ENCODE measurements around the gene NTF4.
"Not testable (repeated sequence)": the region's sequence is repeated elsewhere in the genome, so short reads cannot be mapped to it uniquely, and the experiment has no call there.

Gene NTF4

GRCh38 chr19:49091391-49092038 is 26.9 kb upstream of the NTF4 start:
- DNase-seq (ENCODE audit: low read depth in 2 of 2) = no peak

- DNase-seq (ENCODE audit: low read depth in 2 of 2) = no peak
These were observed 21.7 kb upstream of the NTF4 start for GRCh38 chr19:49086296-49086695.

- DNase-seq (ENCODE audit: low read depth in 2 of 2) = no peak
These were observed 21.2 kb upstream of the NTF4 start for GRCh38 chr19:49085868-49086232.

GRCh38 chr19:49085020-49085867 is 20.6 kb upstream of the NTF4 start, which contains the start of gene SNRNP70:
SNRNP70 (plus strand) TSS chr19:49085451; CDS start chr19:49086415, 964 bp downstream.
- DNase-seq (ENCODE audit: low read depth in 2 of 2) = peak; percentile 98 to 99

- no peak for DNase-seq (ENCODE audit: low read depth in 2 of 2)
These were observed 19.8 kb upstream of the NTF4 start for GRCh38 chr19:49084206-49085019.

- no peak for DNase-seq (ENCODE audit: low read depth in 2 of 2)
These were observed 16.7 kb upstream of the NTF4 start for GRCh38 chr19:49081273-49081672.

DNA sequence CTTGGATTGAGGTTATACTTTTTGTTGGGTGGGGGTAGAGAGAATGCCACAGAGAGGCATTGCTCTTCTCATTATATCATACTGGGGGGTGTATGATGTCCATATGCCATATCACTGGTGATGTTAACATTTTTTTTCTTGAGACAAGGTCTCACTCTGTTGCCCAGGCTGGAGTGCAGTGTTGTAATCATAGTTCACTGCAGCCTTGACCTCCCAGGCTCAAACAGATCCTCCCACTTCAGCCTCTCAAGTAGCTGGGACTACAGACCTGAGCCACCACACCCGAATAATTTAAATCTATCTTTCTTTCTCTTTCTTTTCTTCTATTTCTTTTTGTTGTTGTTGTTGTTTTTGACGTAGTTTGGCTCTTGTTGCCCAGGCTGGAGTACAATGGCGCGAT is 15.8 kb upstream of the NTF4 start:
- no peak for DNase-seq (ENCODE audit: low read depth in 2 of 2)

DNA sequence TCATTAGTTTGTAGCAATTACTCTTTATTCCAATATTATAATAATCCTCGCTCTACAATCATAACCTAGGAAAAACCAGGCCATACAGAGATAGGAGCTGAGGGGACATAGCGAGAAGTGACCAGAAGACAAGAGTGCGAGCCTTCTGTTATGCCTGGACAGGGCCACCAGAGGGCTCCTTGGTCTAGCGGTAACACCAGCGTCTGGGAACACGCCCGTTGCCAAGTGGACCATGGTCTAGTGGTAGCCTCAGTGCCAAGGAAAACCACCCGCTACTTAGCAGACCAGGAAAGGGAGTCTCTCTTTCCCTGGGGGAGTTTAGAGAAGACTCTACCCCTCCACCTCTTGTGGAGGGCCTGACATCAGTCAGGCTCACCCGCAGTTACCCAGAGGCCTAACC is 10.3 kb upstream of the NTF4 start:
- DNase-seq (ENCODE audit: low read depth in 2 of 2) = not testable (repeated sequence)

GRCh38 chr19:49073514-49074378 is 9.1 kb upstream of the NTF4 start:
- no peak for DNase-seq (ENCODE audit: low read depth in 2 of 2)

GRCh38 chr19:49071860-49072547 is 7.4 kb upstream of the NTF4 start:
- DNase-seq (ENCODE audit: low read depth in 2 of 2) = no peak

DNA sequence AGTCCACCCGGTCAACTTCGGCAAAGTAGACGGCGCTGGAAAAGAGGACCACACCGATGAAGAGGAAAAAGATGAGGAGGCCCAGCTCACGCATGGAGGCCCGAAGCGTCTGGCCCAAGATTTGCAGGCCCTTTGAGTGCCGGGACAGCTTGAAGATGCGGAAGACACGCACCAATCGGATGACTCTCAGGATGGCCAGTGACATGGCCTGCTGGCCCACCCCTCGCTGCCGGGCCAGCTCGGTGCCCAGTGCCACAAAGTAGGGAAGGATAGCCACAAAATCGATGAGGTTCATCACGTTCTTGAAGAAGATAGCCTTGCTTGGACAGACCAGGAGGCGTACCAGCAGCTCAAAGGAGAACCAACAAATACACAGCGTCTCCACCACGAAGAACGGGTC is 5.8 kb upstream of the NTF4 start:
- no peak for DNase-seq (ENCODE audit: low read depth in 2 of 2)

GRCh38 chr19:49069026-49069425 is 4.4 kb upstream of the NTF4 start:
- DNase-seq (ENCODE audit: low read depth in 2 of 2) = no peak

GRCh38 chr19:49067554-49067953 is 2.9 kb upstream of the NTF4 start:
- DNase-seq (ENCODE audit: low read depth in 2 of 2) = no peak

DNA sequence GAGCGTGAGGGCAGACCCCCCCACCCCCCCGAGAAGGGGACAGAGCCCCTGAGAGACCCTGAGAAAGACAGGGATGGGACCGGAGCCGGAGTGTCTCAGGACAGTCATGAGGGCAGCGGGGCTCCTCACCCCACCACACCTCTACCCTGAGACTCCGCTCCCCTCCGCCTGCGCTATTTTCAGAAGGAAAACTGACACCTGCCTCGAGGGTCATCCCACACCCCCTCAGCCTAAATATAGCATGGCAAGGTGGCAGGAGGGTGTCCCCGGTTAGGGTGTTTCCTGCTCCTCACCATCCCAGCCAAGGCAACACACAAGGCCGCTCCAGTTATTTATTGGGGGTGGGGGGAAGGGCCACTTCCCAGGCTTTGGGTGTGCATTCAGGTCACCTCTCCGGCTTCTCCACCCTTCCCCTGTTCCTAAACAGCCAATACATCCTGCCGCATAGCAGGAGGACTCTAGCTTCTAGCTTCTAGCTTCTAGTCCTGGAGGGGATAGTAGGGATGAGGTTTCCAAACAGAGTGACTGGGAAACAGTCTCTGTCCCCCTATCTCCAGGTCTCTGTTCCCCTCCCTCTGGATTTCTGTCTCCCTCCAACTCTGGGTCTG is 1.4 kb upstream of the NTF4 start:
- no peak for DNase-seq (ENCODE audit: low read depth in 2 of 2)

DNA sequence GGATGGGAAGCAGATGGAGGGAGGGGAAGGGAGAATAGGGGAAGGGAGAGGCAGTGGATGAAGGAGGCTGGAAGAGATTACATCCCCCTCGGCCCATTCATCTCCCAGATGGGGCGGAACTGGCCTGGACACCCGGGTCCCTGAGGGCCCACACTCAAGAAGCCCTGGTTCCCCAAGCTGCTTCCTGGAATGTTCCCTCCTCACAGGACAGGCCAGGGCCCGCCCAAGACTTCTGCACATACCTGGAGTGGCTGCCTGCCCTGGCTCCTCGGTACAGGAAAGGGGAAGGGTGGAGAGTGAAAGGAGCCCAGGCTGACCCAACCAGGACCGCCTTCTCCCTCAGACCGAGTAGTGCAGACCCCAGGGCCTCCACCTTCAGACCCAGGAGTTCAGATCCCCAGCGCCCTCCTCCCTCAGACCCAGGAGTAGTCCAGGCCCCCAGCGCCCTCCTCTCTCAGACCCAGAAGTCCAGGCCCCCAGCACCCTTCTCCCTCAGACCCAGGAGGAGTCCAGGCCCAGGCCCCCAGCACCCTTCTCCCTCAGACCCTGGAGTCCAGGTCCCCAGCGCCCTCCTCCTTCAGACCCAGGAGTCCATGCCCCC is 489 bp downstream of the NTF4 start:
- DNase-seq (ENCODE audit: low read depth in 2 of 2) = no peak

DNA sequence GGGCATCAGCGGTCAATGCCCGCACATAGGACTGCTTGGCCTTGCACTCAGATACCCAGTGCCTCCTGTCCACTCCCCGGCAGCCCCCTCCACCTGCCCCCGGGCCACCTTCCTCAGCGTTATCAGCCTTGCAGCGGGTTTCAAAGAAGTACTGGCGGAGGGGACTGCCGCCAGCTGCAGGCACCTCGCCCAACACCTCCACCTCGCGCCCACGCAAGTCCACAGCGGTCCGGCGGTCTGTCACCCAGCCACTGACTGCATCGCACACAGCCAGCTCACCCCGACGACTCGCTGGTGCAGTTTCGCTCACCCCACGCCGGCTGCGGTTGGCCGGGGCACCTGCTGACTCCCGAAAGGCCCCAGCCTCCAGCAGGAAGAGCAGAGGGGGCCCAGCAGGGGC is 3.2 kb downstream of the NTF4 start:
- DNase-seq (ENCODE audit: low read depth in 2 of 2) = no peak

- no peak for DNase-seq (ENCODE audit: low read depth in 2 of 2)
These were observed 3.6 kb downstream of the NTF4 start for GRCh38 chr19:49061000-49061399.

- no peak for DNase-seq (ENCODE audit: low read depth in 2 of 2)
These were observed 5.6 kb downstream of the NTF4 start for GRCh38 chr19:49059053-49059452.

DNA sequence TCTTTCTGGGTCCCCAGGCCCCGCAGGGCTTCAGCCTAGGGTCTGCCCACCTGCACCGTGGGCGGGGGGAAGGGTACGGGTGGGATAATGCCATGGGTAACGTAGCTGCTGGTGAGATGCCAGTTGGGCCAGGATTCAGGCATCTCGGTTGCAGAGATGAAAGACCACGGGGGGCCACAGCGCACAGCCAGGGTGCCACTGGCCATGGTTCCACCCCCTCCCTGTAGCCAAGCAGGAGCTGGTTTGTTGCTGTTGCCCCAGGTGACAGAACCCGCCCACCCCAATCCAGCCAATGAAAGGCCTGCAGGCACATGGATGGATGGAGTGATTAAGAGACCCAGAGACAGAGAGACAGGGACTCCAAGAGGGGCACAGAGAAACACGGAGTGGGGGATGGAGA is 6.1 kb downstream of the NTF4 start:
- DNase-seq (ENCODE audit: low read depth in 2 of 2) = peak in 1 of 2 donors; percentile 15

- DNase-seq (ENCODE audit: low read depth in 2 of 2) = peak in 1 of 2 donors; percentile 39
These were observed 6.9 kb downstream of the NTF4 start, which contains the start of gene CGB7 for GRCh38 chr19:49057636-49058234. CGB7 (minus strand) TSS chr19:49057749; CDS start chr19:49055375, 2,374 bp downstream.

All from stimulated activated CD8-positive, alpha-beta memory T cell treated with anti-CD3 and anti-CD28 coated beads, Interleukin-2, amount 100 ng/mL, for 48 hours (primary cell).